ENCODE results near the gene TRIM75.
"Not testable (repeated sequence)": the region's sequence is repeated elsewhere in the genome, so short reads cannot be mapped to it uniquely, and the experiment has no call there.

Gene TRIM75

DNA sequence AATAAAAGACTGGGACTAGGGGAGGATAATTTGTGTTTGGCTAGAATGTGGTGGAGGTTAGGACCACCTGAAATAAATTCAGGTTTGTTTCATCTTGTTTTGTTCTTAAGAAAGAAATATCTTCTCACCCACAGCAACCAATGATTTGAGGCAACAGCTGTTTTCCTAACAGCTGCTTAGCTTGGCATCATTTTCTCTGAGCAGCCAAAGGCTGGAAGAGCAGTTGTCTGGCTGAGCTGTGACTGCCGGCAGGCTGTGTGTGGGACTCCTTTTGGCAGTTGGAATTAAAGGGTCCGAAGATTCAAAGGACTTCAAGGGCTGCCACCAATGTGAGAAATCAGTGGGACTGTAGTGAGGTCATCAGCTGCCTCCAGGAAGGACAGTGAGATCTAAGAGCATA, 5.0 kb downstream of the TRIM75 start:
- no peaks in the 10 kb centered on the region for H3K4me1 ChIP-seq (ENCODE audit: low read depth, poor library complexity, severe bottlenecking)
- H3K9ac ChIP-seq: no peak overlapping the region
- no peak overlapping the region for H2AFZ ChIP-seq (ENCODE audit: low read depth)
- no peaks in the 10 kb centered on the region for H4K20me1 ChIP-seq (ENCODE audit: insufficient read depth)
- no peak overlapping the region for H3K27ac ChIP-seq
- TF ChIP-seq, protein P1, sequence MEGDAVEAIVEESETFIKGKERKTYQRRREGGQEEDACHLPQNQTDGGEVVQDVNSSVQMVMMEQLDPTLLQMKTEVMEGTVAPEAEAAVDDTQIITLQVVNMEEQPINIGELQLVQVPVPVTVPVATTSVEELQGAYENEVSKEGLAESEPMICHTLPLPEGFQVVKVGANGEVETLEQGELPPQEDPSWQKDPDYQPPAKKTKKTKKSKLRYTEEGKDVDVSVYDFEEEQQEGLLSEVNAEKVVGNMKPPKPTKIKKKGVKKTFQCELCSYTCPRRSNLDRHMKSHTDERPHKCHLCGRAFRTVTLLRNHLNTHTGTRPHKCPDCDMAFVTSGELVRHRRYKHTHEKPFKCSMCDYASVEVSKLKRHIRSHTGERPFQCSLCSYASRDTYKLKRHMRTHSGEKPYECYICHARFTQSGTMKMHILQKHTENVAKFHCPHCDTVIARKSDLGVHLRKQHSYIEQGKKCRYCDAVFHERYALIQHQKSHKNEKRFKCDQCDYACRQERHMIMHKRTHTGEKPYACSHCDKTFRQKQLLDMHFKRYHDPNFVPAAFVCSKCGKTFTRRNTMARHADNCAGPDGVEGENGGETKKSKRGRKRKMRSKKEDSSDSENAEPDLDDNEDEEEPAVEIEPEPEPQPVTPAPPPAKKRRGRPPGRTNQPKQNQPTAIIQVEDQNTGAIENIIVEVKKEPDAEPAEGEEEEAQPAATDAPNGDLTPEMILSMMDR (conservative IDR thresholded peaks at IDR 0.05; ENCODE audit: low read depth, low read length): no peak
- H3K79me2 ChIP-seq (ENCODE audit: insufficient read depth, low read depth): no peaks in the 10 kb centered on the region
- H3K4me2 ChIP-seq: no peak overlapping the region
- H3K36me3 ChIP-seq (ENCODE audit: insufficient read depth): no peaks in the 10 kb centered on the region
- H3K27me3 ChIP-seq (ENCODE audit: insufficient read depth, low read depth): no peaks in the 10 kb centered on the region
- H3K4me3 ChIP-seq (IDR thresholded peaks at IDR 0.05; ENCODE audit: insufficient read depth, low read depth, low read length): no peak overlapping the region

DNA sequence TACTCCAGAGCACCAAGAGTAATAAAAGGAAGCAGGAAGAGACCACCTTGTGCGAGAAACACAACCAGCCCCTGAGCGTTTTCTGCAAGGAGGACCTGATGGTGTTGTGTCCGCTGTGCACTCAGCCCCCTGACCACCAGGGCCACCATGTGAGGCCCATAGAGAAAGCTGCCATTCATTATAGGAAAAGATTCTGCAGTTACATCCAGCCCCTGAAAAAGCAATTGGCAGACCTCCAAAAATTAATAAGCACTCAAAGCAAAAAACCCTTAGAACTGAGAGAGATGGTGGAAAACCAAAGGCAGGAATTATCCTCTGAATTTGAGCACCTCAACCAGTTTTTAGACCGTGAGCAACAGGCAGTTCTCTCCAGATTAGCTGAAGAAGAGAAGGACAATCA, 5.7 kb downstream of the TRIM75 start:
- Histone ChIP-seq H3K4me3 (IDR thresholded peaks at IDR 0.05; ENCODE audit: insufficient read depth, low read depth, low read length) (no peak overlapping the region), H4K20me1 (ENCODE audit: insufficient read depth) (no peaks in the 10 kb centered on the region), H3K4me2 (no peak overlapping the region), H3K79me2 (ENCODE audit: insufficient read depth, low read depth) (no peaks in the 10 kb centered on the region), H3K9ac (no peak overlapping the region), H3K27me3 (ENCODE audit: insufficient read depth, low read depth) (no peaks in the 10 kb centered on the region), H3K27ac (no peak overlapping the region), H3K36me3 (ENCODE audit: insufficient read depth) (no peaks in the 10 kb centered on the region), H2AFZ (ENCODE audit: low read depth) (no peak overlapping the region), H3K4me1 (ENCODE audit: low read depth, poor library complexity, severe bottlenecking) (no peaks in the 10 kb centered on the region)
- TF ChIP-seq, protein P1 (conservative IDR thresholded peaks at IDR 0.05; ENCODE audit: low read depth, low read length): no peak

DNA sequence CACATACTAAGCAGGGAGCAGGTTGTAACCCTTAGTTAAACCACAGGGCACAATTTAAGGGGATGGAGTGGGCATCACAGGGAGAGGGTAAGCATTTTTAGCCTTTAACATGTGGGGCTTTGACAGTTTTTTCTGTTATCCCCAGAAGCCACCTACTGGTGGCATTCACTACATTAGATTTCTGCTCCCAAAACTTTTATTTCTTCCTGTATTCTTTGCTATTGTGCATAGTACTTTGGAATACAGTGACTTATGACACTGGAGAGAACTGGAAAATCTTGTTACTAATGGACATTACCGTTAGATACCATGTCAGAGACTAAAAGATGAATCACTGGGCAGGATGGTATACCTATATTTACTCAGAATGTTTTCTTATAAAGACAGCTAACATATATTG, 7.3 kb downstream of the TRIM75 start:
- no peaks in the 10 kb centered on the region for H4K20me1 ChIP-seq (ENCODE audit: insufficient read depth)
- H3K27me3 ChIP-seq (ENCODE audit: insufficient read depth, low read depth): no peaks in the 10 kb centered on the region
- H3K4me2 ChIP-seq: no peak overlapping the region
- H3K4me1 ChIP-seq (ENCODE audit: low read depth, poor library complexity, severe bottlenecking): no peaks in the 10 kb centered on the region
- no peak overlapping the region for H3K27ac ChIP-seq
- H3K9ac ChIP-seq: no peak overlapping the region
- H3K4me3 ChIP-seq (IDR thresholded peaks at IDR 0.05; ENCODE audit: insufficient read depth, low read depth, low read length): no peak overlapping the region
- no peaks in the 10 kb centered on the region for H3K79me2 ChIP-seq (ENCODE audit: insufficient read depth, low read depth)
- H2AFZ ChIP-seq (ENCODE audit: low read depth): no peak overlapping the region
- TF ChIP-seq, protein P1 (conservative IDR thresholded peaks at IDR 0.05; ENCODE audit: low read depth, low read length): peak; percentile 35
- H3K36me3 ChIP-seq (ENCODE audit: insufficient read depth): no peaks in the 10 kb centered on the region

DNA sequence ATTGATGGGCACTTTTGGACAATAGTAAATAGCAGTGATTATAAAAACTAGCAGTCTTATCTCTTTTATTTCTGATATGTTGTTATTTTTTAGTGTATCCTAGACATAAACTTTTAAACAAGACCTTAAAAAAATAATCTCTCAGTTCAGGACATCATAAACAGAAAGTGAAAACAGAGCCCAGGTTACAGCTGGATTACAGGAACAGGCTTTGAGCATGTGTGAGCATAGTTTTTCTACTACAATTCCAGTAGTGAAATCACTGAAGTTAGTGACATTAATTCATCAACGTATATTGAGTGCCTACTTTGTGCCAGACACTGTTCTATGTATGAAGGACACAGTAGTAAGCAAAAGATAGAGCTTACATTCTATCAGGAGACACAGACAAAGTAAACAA, 16.9 kb downstream of the TRIM75 start:
- no peaks in the 10 kb centered on the region for H3K79me2 ChIP-seq (ENCODE audit: insufficient read depth, low read depth)
- H4K20me1 ChIP-seq (ENCODE audit: insufficient read depth): no peaks in the 10 kb centered on the region
- no peak overlapping the region for H3K9ac ChIP-seq
- no peak overlapping the region for H3K27ac ChIP-seq
- no peaks in the 10 kb centered on the region for H3K27me3 ChIP-seq (ENCODE audit: insufficient read depth, low read depth)
- H2AFZ ChIP-seq (ENCODE audit: low read depth): no peak overlapping the region
- peaks cover 12% of the 10 kb centered on the region for H3K4me1 ChIP-seq (ENCODE audit: low read depth, poor library complexity, severe bottlenecking)
- no peak overlapping the region for H3K4me3 ChIP-seq (IDR thresholded peaks at IDR 0.05; ENCODE audit: insufficient read depth, low read depth, low read length)
- TF ChIP-seq, protein P1 (conservative IDR thresholded peaks at IDR 0.05; ENCODE audit: low read depth, low read length): no peak
- H3K36me3 ChIP-seq (ENCODE audit: insufficient read depth): no peaks in the 10 kb centered on the region
- H3K4me2 ChIP-seq: peak overlapping the region; percentile 11; the same call in 1 of the 2 replicates

DNA sequence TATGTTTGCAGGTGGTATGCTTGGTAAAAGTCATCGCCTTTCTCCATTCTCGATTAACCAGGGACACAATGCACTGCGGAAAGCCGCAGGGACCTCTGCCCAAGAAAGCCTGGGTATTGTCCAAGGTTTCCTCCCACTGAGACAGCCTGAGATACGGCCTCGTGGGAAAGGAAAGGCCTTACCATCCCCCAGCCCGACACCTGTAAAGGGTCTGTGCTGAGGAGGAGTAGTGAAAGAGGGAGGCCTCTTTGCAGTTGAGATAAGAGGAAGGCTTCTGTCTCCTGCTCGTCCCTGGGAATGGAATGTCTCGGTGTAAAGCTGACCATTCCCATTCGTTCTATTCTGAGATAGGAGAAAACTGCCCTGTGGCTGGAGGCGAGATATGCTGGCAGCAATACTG, 19.7 kb downstream of the TRIM75 start:
- not testable (repeated sequence) for H3K4me2 ChIP-seq; H3K27me3 ChIP-seq (ENCODE audit: insufficient read depth, low read depth); H3K79me2 ChIP-seq (ENCODE audit: insufficient read depth, low read depth); H2AFZ ChIP-seq (ENCODE audit: low read depth); H3K9ac ChIP-seq; H3K36me3 ChIP-seq (ENCODE audit: insufficient read depth); H3K27ac ChIP-seq; H3K4me3 ChIP-seq (IDR thresholded peaks at IDR 0.05; ENCODE audit: insufficient read depth, low read depth, low read length); H4K20me1 ChIP-seq (ENCODE audit: insufficient read depth)
- H3K4me1 ChIP-seq (ENCODE audit: low read depth, poor library complexity, severe bottlenecking): peaks cover 26% of the 10 kb centered on the region
